Mammary epithelial cell (primary cell): Measurements from ENCODE around the gene DGKD.

Experiments
- EZH2 ChIP-seq: IDR thresholded peaks from 2 replicates; pipeline ENCODE4 v1.6.1; 2012; ENCODE audit warnings: low read length, inconsistent platforms, borderline replicate concordance
- TF ChIP-seq, protein P1 (sequence below), 2 donors: IDR thresholded peaks in 1 of 2; conservative IDR thresholded peaks in 1 of 2; 2 replicates each; pipeline ENCODE4 v1.5.1; 2011 to 2012; ENCODE audit warnings: inconsistent platforms in 2 of 2, low read length in 2 of 2, mild to moderate bottlenecking in 2 of 2, control low read depth in 1 of 2, low read depth in 1 of 2; ENCODE audit not compliant: insufficient read depth in 1 of 2; ENCODE audit errors: extremely low read depth in 1 of 2

DNA sequence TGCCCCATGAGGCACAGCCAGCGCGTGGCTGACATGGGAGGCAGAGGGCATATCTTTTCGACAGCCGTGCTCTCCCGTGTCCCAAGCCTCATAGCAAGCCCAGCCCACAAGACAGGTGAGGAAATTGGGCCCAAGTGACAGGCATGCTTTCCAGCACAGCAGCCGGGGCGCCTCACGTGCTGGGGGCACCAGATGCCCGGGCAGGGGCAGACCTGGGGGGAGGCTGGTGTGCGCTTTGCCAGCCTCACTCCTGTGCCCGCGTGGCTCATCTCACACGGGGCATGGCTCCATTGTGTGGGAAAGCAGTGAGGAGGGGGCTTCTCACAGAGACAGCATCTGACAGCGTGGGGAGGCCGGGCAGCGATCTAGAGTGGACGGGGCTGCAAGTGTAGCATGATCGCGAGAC is 119.1 kb downstream of the DGKD start:
- TF ChIP-seq, protein P1, sequence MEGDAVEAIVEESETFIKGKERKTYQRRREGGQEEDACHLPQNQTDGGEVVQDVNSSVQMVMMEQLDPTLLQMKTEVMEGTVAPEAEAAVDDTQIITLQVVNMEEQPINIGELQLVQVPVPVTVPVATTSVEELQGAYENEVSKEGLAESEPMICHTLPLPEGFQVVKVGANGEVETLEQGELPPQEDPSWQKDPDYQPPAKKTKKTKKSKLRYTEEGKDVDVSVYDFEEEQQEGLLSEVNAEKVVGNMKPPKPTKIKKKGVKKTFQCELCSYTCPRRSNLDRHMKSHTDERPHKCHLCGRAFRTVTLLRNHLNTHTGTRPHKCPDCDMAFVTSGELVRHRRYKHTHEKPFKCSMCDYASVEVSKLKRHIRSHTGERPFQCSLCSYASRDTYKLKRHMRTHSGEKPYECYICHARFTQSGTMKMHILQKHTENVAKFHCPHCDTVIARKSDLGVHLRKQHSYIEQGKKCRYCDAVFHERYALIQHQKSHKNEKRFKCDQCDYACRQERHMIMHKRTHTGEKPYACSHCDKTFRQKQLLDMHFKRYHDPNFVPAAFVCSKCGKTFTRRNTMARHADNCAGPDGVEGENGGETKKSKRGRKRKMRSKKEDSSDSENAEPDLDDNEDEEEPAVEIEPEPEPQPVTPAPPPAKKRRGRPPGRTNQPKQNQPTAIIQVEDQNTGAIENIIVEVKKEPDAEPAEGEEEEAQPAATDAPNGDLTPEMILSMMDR (conservative IDR thresholded peaks at IDR 0.05 in 1 of 2, IDR thresholded peaks at IDR 0.05 in 1 of 2; ENCODE audit: extremely low read depth in 1 of 2, insufficient read depth in 1 of 2, low read depth in 1 of 2, low read length in 2 of 2): no peak
- no peak for TF ChIP-seq EZH2
